Measurements from ENCODE around the gene ADCYAP1.
A peak's percentile ranks its signal among the peaks of the same experiment; 100 is the strongest.

The ADCYAP1 gene

DNA sequence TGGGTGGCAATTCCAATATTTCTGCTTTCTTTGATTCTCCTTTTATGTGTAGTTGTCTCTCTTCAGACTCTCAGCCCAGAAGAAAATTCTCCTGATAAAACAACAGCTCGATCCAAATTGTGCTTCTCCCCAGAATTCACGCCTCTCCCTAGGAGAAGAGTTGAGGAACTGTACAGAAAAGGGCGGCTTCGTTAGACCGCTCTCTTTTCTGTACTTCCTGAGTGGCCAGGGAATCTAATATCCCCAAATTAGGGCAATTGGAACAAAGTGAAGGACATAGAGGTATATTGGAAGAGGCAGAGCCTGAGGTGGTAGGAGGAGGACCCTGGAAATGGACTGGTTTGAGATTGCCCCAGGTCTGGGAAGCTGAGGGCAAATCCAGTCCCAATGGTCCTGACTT is 5.6 kb downstream of the ADCYAP1 start:
- no peak for DNase-seq

DNA sequence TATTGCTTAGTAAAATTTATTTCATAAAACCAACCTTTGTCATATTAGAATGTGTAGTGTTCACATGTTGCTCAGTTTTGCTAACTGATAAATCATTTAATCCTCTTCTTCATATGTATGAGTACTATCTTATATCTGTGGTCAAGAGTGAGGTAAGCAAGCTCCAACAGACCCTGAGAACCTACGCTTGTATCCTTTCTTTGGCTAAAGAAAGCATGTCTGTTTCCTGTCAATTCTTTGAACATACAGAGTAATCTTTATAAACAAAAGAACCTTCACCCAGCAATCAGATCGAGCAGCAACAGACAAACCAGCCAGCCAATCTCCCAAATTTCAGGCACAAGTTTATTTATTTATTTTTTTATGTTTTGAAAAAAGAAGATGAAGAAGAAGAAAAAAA is 6.4 kb downstream of the ADCYAP1 start:
- DNase-seq: no peak

DNA sequence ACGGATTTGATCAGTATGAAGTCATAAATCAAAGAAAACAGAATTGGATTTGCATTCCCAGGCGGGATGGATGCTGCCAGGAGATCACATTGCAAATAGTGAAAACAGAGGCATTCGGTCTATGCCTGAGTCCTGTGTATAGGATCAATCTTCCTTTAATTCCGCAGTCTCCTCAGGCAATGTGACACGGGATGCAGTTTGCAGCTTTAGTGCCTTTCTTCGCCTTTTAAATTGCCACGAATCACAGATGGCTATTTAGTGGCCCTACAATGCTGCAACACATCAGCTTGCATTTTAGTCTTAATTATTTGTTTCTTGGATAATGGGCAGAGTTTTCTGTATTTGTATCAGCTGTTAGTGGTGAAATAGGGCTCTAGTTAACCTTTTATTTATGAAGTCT is 6.8 kb downstream of the ADCYAP1 start:
- DNase-seq: no peak

DNA sequence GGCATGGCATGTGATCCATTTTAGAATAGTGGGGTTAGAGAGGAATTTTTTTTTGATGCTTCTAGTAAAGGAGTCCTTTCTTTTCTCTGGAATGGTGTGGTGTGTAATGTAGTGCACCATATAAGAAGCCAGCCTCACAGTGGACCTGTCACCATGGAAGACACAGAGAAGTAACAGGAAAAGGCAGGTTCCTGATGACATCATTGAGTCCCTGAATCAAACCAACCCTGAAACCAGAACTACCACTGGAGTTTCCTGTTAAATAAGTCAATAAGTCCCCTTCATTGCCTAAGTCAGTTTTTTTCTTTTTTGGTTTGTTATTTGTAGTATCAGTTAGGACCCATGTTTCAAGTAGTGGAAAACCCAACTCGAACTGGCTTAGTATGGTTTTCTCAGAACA is 11.9 kb downstream of the ADCYAP1 start:
- DNase-seq: no peak

DNA sequence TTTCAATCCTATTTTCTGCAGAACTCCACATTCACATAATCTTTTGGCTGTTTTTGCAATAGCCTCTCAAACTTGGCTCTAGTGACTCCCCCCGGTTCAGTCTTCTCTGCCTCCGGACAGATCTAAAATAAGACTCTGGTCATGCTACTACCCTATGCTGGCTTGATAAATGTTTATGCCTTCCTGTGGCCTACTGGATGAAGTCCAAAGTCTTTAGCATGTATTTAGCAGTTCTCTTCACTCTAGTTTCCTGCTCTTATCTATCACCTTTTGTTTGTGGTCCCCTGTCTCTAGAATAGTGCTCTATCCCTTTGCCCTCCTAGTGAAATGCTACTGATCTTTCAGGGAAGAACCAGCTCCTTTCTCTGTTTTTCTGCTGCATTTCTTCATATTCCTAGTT is 14.4 kb downstream of the ADCYAP1 start:
- no peak for DNase-seq

DNA sequence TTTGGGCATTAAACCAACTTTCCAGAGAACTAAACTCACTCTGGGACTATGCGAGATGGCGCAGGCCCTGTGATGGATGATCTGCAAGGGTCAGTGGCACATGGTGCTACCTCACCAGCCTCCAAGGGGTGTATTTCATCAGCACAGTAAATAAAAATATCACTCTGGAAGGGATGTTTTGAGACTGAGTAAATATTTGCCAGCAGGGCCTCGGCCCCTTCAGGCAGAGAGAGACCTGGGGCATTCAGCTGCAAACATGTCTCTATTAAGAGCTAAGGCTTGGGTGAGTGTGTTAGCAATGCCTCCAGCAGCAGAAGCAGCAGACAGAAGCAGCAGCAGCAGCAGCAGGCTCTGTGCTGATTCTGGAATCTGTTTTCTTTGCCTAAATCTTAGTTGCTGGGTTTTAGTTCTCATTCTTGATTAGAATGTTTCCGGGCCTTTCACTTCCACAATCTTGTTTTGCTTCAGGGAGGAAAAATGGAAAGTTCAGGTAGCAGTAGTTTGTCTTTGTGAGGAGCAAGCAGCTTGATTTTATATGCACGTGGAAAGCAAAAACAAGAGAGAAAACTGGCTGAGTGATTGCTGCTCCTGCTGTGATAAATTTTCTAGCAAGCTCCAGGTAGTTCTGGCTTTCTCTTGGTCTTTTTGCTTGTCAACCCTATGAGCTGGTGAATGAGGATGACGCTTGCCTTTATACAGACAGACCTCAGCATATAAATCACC is 18.6 kb downstream of the ADCYAP1 start:
- DNase-seq: no peak

DNA sequence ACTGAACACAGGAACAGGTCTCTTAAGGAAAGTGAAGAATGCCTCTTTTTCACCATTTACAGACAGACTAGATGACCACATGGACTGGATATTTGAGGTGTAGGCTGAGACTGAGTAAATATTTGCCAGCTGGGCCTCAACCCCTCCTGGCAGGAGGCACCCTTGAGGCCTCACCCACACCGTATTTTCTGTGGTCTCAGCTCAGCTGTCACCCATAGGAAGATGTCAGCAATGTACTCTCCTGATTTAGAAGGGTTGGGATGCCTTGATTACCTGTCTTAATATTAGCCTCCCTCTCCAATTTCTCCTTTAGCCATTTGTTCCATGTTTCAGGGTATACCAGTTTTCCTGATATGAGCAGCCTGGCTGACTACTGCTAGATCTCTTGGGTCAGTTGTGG is 20.3 kb downstream of the ADCYAP1 start:
- no peak for DNase-seq

DNA sequence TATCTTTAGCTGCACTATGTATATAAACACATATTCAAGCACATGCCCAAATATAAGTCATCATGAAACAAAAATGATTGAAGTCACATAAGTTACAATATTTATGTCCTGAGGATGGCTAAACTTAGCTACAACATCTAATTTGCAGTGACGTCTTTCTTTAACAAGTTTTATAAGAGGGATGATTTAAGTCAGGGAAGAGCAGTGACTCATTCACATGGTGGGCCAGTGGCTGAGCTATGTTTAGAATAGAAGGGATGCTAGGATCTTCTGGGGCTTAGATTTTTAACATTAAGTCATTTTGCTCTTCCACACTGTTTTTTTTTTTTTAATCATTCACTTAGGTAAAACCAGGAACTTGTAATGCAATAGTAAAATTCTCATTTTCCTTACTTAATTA is 22.3 kb downstream of the ADCYAP1 start:
- DNase-seq: no peak

DNA sequence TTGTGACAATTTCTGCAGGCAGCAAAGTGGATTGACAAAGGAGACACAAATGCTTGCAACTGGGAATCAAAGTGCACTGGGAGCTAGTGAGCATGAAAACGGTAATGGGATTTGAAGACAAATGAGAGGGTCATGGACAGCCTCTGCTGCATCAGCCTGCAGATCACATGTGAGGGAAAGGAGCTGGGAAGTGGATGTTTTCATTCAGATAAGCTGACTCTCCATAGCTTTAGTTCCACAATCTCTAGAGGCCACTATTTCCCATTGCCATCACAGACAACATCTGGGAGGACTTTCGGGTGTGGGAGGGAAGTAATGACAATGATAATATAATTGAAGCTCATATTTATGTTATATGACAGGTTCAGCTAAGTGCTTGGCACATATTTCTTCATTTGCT is 28.4 kb downstream of the ADCYAP1 start:
- no peak for DNase-seq

DNA sequence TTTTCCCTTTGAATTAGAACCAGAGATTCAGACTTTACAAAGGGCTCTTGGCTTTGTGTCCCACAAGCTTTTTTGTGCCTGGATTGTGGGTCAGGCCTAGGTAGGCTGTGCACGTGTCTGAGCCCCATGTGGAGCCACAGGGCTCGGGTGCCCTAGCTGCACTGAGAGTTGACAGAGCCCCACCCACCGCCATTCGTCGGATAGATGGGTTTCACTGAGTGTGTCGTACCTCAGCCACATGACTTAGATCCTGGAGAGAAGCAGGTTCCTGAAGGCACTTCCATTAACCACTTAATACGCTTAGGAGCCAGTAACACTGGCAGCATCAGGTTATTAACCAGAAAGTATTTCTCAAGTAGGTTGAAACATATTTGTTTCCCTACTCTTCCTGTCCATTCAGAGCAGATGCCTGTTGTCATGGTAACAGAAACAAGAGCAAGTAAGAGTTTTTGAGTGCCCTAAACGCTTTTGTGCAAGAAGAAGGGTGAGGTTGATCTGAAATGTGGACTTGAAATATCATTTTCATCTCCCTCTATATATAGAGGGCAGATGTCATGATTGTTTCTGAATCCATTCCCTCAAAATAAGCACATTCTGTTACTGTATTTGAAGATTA is 30.0 kb downstream of the ADCYAP1 start:
- DNase-seq: peak; percentile 57 to 91

DNA sequence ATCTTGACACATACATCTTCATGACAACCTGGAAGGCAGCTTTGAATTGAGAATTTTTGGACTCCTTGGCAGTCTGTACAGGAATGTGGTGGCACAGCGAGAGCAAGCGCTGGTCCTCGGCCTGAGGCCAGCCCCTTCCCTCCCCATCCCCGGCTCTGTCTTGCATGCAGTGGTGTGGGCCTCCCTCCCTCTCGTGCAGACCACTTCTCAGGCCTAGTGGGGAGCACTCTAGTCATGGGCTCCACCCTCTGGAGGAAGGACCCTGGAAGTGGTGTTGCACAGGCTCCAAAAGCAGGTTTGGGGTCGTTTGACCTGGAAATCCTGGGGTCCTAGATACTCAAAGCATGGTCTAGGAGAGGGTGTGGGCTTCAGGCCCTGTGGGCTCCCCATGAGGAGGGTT is 32.3 kb downstream of the ADCYAP1 start:
- DNase-seq: no peak

DNA sequence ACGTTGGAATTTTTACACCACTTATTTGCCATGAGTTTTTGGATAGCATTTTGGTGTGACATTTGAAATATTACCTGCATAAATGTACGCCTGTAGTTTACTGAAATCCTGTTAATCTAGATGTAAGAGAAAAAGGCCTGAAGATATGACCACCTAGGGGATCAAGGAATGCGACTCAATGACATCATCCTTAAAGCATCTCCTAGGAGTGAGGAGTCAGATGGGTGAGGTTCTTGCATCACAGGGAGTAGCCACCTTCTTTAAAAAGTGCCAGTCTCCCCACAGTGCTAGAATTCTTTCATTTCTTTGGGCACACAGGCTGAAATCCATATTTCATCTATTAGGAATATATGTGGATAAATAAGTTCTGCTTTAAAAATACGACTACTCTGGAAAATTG is 34.5 kb downstream of the ADCYAP1 start:
- no peak for DNase-seq

DNA sequence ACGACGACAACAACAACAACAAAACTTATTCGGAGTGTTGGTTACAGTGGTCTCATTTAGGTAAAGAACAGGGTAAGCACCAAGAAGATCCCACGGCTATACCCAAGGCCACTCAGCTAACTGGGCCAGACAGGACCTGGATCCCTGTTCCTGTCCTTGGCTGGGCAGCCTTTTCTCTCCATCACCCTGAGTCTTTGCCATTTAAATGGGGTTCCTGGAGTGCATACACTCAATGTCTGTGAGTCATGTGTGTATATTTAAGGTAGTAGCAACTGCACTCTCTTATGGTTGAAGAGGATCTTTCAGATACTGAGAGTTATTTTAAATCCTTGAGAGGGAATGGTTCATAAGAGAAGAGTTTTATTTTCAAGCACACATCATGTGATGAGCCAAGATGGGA is 35.3 kb downstream of the ADCYAP1 start:
- no peak for DNase-seq

DNA sequence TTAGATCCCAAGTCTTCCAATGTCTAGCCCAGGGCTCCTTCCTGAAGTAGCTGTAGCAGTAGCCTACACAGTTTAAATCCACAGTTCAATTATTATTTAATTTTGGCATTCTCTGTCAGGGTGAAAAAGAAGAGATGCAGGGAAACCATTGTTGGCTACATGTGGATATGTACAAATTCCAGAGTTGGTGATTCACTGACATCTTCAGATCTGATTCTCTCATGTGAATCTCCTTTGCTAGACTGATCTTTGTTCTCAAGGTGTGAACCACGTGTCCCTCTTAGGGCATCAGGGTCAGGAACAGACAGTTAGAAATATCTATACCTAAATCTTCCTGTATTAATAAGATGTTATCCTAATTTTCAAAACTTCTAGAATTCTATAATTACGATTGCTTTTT is 36.7 kb downstream of the ADCYAP1 start:
- no peak for DNase-seq

DNA sequence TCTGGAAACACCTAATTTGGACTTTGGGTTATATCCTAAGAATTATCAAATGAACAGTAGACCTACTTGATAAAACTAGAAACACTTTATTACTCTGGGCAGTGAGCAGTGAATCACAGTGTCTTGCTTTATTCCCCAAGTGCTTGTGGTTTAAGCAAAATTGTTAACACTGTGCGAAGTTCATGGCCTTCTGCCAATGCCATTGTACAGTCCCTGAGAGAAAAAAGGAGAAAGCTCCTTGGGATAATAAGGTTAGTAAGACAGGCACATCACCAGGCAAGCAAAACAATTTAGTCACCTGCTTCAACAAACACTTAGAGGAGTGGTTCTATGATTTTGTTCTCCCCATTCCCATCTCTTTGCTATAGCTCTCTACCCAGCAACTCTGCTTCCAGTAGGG is 39.8 kb downstream of the ADCYAP1 start:
- no peak for DNase-seq

DNA sequence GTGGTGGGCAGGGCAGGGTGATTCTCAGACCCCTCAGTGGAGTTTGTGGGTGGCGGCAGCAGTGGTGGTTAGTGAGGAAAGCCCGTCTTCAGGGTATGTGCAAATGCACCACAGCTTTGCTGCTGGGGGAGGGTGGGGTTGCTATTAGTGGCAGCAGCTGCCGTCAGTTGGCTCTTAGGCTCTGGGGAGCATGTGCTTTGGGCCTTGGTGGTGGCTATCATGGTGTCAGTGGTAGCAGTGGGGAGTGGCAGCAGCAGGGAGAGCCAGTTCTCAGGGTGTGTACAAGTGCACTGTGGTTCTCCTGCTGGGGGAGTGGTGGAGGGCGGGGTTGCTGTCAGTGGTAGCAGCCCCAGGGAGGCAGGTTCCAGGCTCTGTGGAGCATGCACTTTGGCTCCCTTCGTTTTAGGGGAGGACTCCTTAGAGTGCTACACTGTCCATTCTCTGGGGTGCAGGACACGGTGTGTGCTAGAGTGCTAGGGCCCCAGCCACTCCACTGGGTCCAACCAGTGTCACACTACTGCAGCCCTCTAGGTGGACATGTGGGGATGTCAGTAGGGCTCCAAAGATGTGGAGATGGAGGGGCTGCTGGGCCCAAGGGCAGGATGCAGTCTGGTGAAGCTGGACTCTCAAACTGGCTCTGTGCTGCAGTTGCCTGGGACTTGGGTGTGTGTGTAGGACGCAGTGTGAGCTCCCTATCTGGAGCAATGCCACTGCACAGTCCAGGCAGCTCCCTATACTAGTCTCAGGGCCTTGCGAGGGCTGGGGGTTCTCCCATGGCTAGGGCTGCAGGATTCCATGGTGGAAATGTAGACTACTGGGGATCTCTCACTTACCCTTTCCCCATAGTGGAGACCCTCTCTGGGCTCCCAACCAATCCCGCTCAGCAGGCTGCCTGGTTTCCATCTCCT is 45.3 kb downstream of the ADCYAP1 start:
- DNase-seq: no peak

DNA sequence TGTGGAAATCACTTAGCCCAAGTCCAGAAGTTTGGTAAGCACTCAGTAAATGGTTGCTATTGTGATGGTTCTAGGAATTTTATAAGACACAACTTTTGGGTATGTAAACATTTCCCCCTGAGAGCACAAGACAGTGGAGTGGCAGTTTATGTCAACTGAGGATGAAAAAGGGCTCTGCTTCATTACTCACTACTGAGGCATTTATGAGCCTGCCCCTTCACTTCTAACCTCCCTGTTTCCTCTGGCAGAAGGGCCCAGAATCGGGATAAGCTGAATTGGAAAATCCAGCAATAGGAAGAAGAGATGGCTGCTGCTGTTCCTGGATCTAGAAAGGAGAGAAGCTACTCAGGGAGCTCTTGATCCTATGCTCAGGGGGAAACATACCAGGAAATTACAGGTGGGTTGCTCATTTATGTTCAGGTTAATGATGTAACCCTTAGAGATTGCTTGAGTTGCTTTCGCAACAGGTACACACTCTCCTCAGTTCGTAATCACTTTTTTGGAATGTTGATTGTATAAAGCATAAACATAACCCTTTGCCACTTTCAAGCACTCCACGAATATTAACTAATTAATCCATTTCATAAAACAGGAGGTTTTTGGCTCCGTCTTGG is 46.3 kb downstream of the ADCYAP1 start:
- no peak for DNase-seq

DNA sequence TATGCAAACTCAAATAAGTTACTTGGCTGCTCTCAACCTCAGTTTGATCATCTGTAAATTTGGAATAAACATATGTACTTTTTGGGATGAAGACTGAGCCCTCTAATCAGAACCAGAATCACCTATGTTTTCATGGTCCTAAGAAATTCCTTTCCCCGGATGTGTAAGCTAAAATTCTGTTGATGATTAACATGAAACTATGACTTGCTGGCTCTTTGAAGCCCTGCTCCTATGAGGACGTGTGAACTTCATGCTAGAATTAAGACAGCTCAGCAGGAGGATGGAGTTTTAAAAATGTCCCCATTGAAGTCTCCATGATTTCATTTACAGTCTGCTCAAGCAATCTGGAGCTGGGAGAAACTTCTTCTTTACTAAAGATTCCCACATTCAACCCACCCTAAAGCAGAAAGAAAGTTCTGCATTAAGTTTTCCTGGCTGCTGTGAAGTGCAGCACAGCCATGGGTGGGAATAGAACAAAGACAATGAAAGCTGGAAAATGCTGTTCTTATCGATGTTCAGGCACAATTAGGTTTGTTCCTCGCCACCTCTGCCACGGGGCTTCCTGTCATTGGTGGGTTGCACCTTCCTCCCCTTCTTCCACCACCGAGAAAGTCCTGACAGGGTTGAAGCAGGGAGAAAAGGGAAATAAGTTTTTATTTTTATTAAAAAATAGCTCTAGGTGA is 50.9 kb downstream of the ADCYAP1 start:
- DNase-seq: no peak

DNA sequence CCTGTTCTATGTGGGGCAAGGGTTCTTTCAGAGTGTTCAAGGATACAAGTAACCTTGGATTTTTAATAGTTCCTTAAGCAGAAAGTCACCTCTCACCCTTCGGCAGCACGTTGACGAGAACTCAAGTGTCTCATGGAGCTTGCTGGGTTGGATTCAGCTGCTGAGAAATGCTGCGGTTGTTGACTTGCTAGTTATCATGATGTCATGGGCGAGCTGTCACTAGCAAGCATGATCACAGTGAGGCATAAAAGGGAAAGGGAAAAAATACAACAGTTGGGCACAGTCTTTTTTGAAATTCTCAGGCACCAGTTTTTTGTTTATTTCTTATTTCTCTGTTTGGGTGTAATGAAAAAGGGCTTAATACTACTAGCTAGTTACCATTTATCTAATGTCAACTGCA is 53.2 kb downstream of the ADCYAP1 start:
- DNase-seq: no peak

DNA sequence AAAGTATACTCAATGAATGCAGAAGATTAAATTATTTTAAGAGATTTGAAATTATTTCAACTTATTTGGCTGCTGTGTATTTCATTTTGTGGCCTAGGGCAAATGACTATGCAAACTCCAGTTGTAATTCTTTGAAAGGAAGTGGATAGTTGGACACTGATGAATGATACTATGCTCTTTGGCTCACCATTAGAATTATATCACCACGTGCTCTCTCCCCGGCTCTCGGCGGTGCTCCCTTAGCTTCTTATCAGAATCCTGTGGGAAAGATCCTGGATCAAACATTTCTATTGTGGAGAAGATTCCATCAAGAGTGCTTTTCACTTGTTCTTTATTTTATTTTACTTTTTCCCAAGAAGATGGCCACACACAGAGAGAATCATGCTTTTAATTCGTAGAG is 55.2 kb downstream of the ADCYAP1 start:
- no peak for DNase-seq
